Fibroblast of villous mesenchyme (primary cell): ENCODE data around the gene E2F8. TPM values are rescaled to one million over a fixed set of nuclear protein-coding genes. Genes with fewer than 3 reads are reported as not detected.

Experiments used
- DNase-seq: peaks from one replicate; pipeline ENCODE4 v3.0.0-alpha.2; 2010; ENCODE audit warnings: low read depth
- H3K4me3 ChIP-seq: 2 replicates; pipeline ENCODE4 v1.5.1; 2011; ENCODE audit warnings: low read depth, mild to moderate bottlenecking, low read length
- total RNA-seq: library from RNA; depleted of rRNA; stranded (reverse); fragments of >200 nt; gene quantifications from 2 replicates; pipeline ENCODE4 v1.2.3, GENCODE V29; 2012
- TF ChIP-seq, protein P1 (sequence below): IDR thresholded peaks from 2 replicates; pipeline ENCODE4 v1.5.1; 2012; ENCODE audit warnings: low read depth, mild to moderate bottlenecking, low read length; ENCODE audit not compliant: insufficient read depth

The E2F8 gene
- total RNA-seq, 1 donor, result 2.2 TPM

GRCh38 chr11:19199771-19200170, 41.0 kb downstream of the E2F8 start:
- H3K4me3 ChIP-seq, result no peak overlapping the region
- DNase-seq, result no peak
- TF ChIP-seq, protein P1, sequence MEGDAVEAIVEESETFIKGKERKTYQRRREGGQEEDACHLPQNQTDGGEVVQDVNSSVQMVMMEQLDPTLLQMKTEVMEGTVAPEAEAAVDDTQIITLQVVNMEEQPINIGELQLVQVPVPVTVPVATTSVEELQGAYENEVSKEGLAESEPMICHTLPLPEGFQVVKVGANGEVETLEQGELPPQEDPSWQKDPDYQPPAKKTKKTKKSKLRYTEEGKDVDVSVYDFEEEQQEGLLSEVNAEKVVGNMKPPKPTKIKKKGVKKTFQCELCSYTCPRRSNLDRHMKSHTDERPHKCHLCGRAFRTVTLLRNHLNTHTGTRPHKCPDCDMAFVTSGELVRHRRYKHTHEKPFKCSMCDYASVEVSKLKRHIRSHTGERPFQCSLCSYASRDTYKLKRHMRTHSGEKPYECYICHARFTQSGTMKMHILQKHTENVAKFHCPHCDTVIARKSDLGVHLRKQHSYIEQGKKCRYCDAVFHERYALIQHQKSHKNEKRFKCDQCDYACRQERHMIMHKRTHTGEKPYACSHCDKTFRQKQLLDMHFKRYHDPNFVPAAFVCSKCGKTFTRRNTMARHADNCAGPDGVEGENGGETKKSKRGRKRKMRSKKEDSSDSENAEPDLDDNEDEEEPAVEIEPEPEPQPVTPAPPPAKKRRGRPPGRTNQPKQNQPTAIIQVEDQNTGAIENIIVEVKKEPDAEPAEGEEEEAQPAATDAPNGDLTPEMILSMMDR, result no peak

- no peak overlapping the region for H3K4me3 ChIP-seq
- TF ChIP-seq, protein P1, result no peak
- no peak for DNase-seq
Measured at GRCh38 chr11:19199048-19199447, 41.7 kb downstream of the E2F8 start.

DNA sequence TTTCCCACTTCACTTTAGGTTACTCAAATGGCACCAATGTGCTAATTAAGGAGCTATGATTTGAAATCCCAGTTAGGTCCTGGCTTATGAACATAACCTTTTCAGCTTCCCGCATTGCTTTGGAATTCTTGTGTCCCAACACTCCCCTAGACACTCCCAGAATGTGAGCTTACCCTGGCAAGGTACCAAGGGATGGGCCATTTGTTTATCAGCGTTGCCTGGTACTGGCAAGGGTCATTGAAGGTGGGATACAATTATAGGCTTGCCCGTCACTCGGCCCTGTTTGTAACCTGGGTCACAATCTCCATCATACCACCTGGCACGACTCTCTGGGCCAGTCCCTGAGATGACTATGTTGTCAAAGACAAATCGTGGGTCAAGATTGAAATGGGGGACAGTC, 44.3 kb downstream of the E2F8 start:
- H3K4me3 ChIP-seq, result no peak overlapping the region
- DNase-seq, result no peak
- TF ChIP-seq, protein P1, result no peak

DNA sequence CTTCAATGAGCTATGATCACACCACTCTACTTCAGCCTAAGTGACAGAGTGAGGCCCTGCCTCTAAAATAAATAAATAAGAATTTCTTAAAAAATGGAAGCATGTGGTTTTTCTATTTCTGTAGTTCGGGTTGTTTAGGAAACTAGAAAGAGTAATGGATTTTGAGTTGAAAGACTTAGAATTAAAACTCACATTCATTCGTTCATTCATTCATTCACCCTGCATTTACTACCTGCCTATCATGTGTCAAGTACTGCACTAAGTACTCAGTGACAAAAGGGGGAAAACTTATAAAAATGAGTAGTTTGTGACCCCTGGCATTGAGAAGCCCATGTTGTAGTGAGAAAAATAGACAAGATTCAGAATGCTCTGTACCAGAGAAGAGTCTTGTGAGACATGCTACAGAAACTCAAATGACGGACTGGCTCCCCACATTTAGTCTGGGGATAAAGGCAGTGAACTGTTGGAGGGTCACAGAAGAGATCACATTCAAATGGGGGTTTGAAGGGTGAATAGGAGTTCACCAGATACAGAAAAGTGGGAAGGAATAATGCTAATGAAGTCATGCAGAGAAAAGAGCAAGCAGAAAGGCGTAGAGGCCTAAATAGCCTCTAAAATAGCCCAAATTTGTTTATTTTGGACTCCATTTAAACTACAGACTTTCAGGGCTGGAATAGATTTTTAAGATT, 46.0 kb downstream of the E2F8 start:
- no peak overlapping the region for H3K4me3 ChIP-seq
- TF ChIP-seq, protein P1, result no peak
- no peak for DNase-seq

GRCh38 chr11:19193916-19194315, 46.8 kb downstream of the E2F8 start:
- DNase-seq, result no peak
- TF ChIP-seq, protein P1, result no peak
- H3K4me3 ChIP-seq, result no peak overlapping the region

DNA sequence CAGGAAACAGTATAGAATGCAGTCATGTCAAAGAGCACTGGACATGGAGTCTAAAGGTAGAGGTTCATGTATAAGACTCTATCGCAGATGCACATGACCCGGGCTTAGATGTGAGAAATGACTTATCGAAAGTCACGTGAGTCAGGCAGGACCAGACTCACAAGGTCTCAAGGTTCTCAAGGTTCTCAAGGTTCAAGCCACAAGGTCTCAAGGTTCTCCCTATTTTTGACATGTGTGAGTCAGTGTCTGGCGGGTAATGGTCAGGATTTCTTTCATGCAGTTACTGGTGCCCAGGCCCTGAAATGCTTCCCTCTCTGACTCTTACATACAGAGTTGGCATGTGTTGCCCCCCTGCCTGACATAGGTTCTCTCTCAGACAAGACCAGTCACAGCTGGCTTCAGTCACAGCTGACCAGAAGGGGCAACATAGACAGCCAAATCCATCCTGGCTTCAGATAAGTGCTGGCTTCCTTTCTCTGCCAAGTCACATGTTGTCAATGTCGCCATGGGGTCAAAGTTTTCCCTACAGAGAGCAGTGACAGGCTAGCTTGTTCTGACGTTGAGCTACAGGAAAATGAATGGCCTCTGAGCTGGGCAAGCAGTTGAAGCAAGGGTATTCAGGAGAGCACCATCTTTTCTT, 49.1 kb downstream of the E2F8 start:
- TF ChIP-seq, protein P1, result no peak
- no peak for DNase-seq

More for the DNA sequence above, 49.1 kb downstream of the E2F8 start:
- H3K4me3 ChIP-seq, result no peak overlapping the region
